HEK293T (cell line): Measurements from ENCODE around the gene HTR2C.

Experiments
- CTCF ChIA-PET: fragments of 350-600 bp; formaldehyde crosslinking; extraction: SDS; loops from one replicate; lab custom pipeline; 2021; ENCODE audit warnings: antibody characterized with exemption, inconsistent platforms; lab: Yijun Ruan, JAX
- POLR2A ChIA-PET: fragments of 350-600 bp; formaldehyde crosslinking; extraction: SDS; loops from one replicate; lab custom pipeline; 2020; ENCODE audit warnings: antibody characterized with exemption, inconsistent platforms; lab: Yijun Ruan, JAX
- DNase-seq: peaks from one replicate; pipeline ENCODE4 v3.0.0; 2012; ENCODE audit warnings: mixed read lengths; ENCODE audit errors: extremely low spot score
- ARNT ChIP-seq: fragments of 450-650 bp; IDR thresholded peaks from 2 replicates; pipeline ENCODE4 v1.6.1; 2017; ENCODE audit warnings: mild to moderate bottlenecking
- BHLHE40 ChIP-seq: fragments of 450-650 bp; IDR thresholded peaks from 2 replicates; pipeline ENCODE4 v1.6.1; 2016; ENCODE audit warnings: mild to moderate bottlenecking, moderate library complexity, borderline replicate concordance
- CTBP1 ChIP-seq: fragments of 450-650 bp; IDR thresholded peaks from 2 replicates; pipeline ENCODE4 v1.6.1; 2016; ENCODE audit warnings: borderline replicate concordance
- ELF4 ChIP-seq: fragments of 450-650 bp; IDR thresholded peaks from 2 replicates; pipeline ENCODE4 v1.6.1; 2017; ENCODE audit warnings: antibody characterized with exemption
- FOXA1 ChIP-seq: fragments of 450-650 bp; IDR thresholded peaks from 2 replicates; pipeline ENCODE4 v1.6.1; 2016; ENCODE audit warnings: mild to moderate bottlenecking
- FOXK2 ChIP-seq: fragments of 450-650 bp; IDR thresholded peaks from 2 replicates; pipeline ENCODE4 v1.6.1; 2016; ENCODE audit warnings: mild to moderate bottlenecking
- FOXM1 ChIP-seq: fragments of 450-650 bp; IDR thresholded peaks from 2 replicates; pipeline ENCODE4 v1.6.1; 2017; ENCODE audit warnings: mild to moderate bottlenecking, borderline replicate concordance
- HDGF ChIP-seq: fragments of 450-650 bp; IDR thresholded peaks from 2 replicates; pipeline ENCODE4 v1.6.1; 2017; ENCODE audit warnings: antibody characterized with exemption, borderline replicate concordance
- L3MBTL2 ChIP-seq: fragments of 450-650 bp; conservative IDR thresholded peaks from 2 replicates; pipeline ENCODE4 v1.6.1; 2016; ENCODE audit warnings: mild to moderate bottlenecking
- LEF1 ChIP-seq: fragments of 450-650 bp; IDR thresholded peaks from 2 replicates; pipeline ENCODE4 v1.6.1; 2017; ENCODE audit warnings: mild to moderate bottlenecking, borderline replicate concordance
- NFRKB ChIP-seq: fragments of 450-650 bp; IDR thresholded peaks from 2 replicates; pipeline ENCODE4 v1.6.1; 2016; ENCODE audit warnings: mild to moderate bottlenecking, moderate library complexity
- PKNOX1 ChIP-seq: fragments of 450-650 bp; IDR thresholded peaks from 2 replicates; pipeline ENCODE4 v1.6.1; 2016
- SP1 ChIP-seq: fragments of 450-650 bp; IDR thresholded peaks from 2 replicates; pipeline ENCODE4 v1.6.1; 2017
- SUZ12 ChIP-seq: fragments of 450-650 bp; IDR thresholded peaks from 2 replicates; pipeline ENCODE4 v1.6.1; 2016; ENCODE audit warnings: mild to moderate bottlenecking
- TARDBP ChIP-seq: fragments of 450-650 bp; IDR thresholded peaks from 2 replicates; pipeline ENCODE4 v1.6.1; 2016
- ZNF384 ChIP-seq: fragments of 450-650 bp; IDR thresholded peaks from 2 replicates; pipeline ENCODE4 v1.6.1; 2016

Gene HTR2C

DNA sequence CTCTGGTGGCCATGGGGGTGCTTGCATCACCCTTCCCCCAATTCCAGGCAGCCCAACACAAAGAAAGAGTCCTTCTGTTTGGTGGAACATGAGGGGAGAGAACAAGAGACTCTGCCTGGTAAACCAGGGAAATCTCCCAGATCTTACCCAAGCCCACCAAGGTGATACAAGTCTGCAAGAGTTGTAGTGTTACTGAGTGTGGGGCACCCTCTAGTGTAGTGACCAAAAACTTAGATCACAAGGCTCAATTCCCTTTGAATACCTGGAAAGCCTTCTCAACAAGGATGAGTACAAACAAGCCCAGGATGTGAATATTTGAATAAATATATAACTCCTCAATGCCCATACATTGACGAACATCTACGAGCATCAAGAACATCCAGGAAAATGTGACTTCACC, 368.8 kb downstream of the HTR2C start:
- TF ChIP-seq NFRKB (no peak), PKNOX1 (no peak), L3MBTL2 (no peak), FOXM1 (no peak), TARDBP (no peak), CTBP1 (no peak), ELF4 (no peak), HDGF (no peak), LEF1 (no peak), ZNF384 (no peak), FOXA1 (no peak), ARNT (no peak), BHLHE40 (no peak), SP1 (no peak), SUZ12 (no peak), FOXK2 (no peak)
- POLR2A ChIA-PET: no interaction called here
- CTCF ChIA-PET: no interaction called here
- DNase-seq: no peak
